A673 (cell line): ENCODE data around the gene SUMO1. TPM values are rescaled to one million over a fixed set of nuclear protein-coding genes. Genes with fewer than 3 reads are reported as not detected.
A peak's percentile ranks its signal among the peaks of the same experiment; 100 is the strongest.

Experiments
- BruUV-seq: library from RNA; stranded (reverse); fragments of 400-500 nt; replicated peaks from 2 replicates; lab custom pipeline; 2021; lab: Mats Ljungman, UMichigan
- CTCF ChIA-PET: fragments of 300-600 bp; sonication (Branson Sonifier 250); formaldehyde crosslinking; loops from one replicate; lab custom pipeline; 2022; ENCODE audit warnings: antibody characterized with exemption; lab: Charles Lee
- POLR2A ChIA-PET: fragments of 300-600 bp; sonication (Branson Sonifier 250); formaldehyde crosslinking; loops from one replicate; lab custom pipeline; 2022; ENCODE audit warnings: antibody characterized with exemption; ENCODE audit not compliant: low non-redundant PET; lab: Charles Lee
- DNase-seq: peaks from one replicate; pipeline ENCODE4 v3.0.0-alpha.2; 2015; ENCODE audit warnings: low spot score
- H3K27ac ChIP-seq: fragments of 200-600 bp; sonication (generic); 2 replicates; pipeline ENCODE4 v1.5.1; 2016; ENCODE audit warnings: mixed run types, low read depth, mild to moderate bottlenecking, mixed read lengths, antibody characterized with exemption, low read length; ENCODE audit not compliant: poor library complexity, severe bottlenecking
- H3K27me3 ChIP-seq: fragments of 200-600 bp; sonication (generic); replicated peaks from 2 replicates; pipeline ENCODE4 v1.6.1; 2017; ENCODE audit warnings: mixed run types, low read depth, mild to moderate bottlenecking, mixed read lengths, antibody characterized with exemption, low read length; ENCODE audit not compliant: insufficient read depth, poor library complexity
- H3K36me3 ChIP-seq: fragments of 200-600 bp; sonication (generic); 2 replicates; pipeline ENCODE4 v1.6.1; 2016; ENCODE audit warnings: mixed run types, mild to moderate bottlenecking, mixed read lengths, antibody characterized with exemption, low read length; ENCODE audit not compliant: insufficient read depth, poor library complexity, severe bottlenecking
- H3K4me1 ChIP-seq: fragments of 200-600 bp; sonication (generic); 2 replicates; pipeline ENCODE4 v1.6.1; 2017; ENCODE audit warnings: mixed run types, mild to moderate bottlenecking, mixed read lengths, antibody characterized with exemption, low read length; ENCODE audit not compliant: insufficient read depth, poor library complexity, severe bottlenecking
- H3K4me3 ChIP-seq: fragments of 200-600 bp; sonication (generic); 2 replicates; pipeline ENCODE4 v1.5.1; 2016; ENCODE audit warnings: low read depth, mixed run types, mild to moderate bottlenecking, mixed read lengths, low read length; ENCODE audit not compliant: poor library complexity, severe bottlenecking
- H3K9me3 ChIP-seq: fragments of 200-600 bp; sonication (generic); 2 replicates; pipeline ENCODE4 v1.6.1; 2016; ENCODE audit warnings: mixed run types, low read depth, mild to moderate bottlenecking, mixed read lengths, antibody characterized with exemption, low read length; ENCODE audit not compliant: poor library complexity, severe bottlenecking
- EZH2 ChIP-seq: fragments of 200-600 bp; sonication (generic); IDR thresholded peaks from 2 replicates; pipeline ENCODE4 v1.6.1; 2017; ENCODE audit warnings: borderline replicate concordance, low read depth, mild to moderate bottlenecking, mixed read lengths, antibody characterized with exemption, low read length; ENCODE audit not compliant: poor library complexity, severe bottlenecking
- intact Hi-C: fragments of 100-400 bp; cut with micrococcal nuclease; formaldehyde crosslinking; loops from one replicate; pipeline ENCODE4 v1.10.0; 2022; ENCODE audit not compliant: unreplicated experiment
- total RNA-seq: library from RNA; stranded (reverse); gene quantifications from 2 replicates; pipeline ENCODE4 v1.2.3, GENCODE V29; 2021
- TF ChIP-seq, protein P1 (sequence below): fragments of 300-800, 200-600 bp; sonication (generic); conservative IDR thresholded peaks from 2 replicates; pipeline ENCODE4 v1.5.1; 2017; ENCODE audit warnings: low read depth, mild to moderate bottlenecking, antibody characterized with exemption, low read length, moderate library complexity, mixed read lengths

The SUMO1 gene
- total RNA-seq, 1 experiment from 2014 or later, result 166 TPM

DNA sequence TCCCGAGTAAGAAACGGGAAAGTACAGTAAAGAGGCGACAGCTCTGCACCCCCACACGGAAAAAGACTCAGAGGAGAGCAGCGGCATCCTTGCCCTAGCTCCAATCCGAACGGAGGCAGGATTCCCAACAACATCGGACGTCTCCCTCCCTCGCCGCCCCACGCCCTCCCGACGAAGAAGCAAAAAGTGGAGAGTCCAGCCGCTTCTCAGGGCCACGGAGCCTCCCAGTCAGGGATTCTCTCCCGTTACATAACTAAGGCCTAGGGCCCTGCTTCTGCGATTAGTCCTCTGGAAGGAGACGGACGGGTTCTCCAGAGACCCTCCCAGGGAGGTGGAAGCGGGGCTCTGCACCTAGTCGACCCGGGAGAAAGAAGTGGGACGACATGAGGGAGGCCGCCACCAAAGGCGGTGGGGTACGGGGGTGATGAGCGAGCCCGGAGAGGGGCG, 587 bp downstream of the SUMO1 start:
- no peaks in the 10 kb centered on the region for H3K36me3 ChIP-seq
- H3K4me1 ChIP-seq, result peaks cover 3% of the 10 kb centered on the region
- H3K27ac ChIP-seq, result peak overlapping the region; percentile 88
- no peaks in the 10 kb centered on the region for H3K9me3 ChIP-seq
- peak; percentile 61 for DNase-seq
- intact Hi-C loops, result no loop called here
- CTCF ChIA-PET, result interaction anchor here (0.6 kb wide), 1 partner anchor 400 kb away, joined by 5 read pairs; no protein-coding TSS in a partner anchor
- BruUV-seq, result no TSS peak
- no peak for TF ChIP-seq EZH2
- TF ChIP-seq, protein P1, sequence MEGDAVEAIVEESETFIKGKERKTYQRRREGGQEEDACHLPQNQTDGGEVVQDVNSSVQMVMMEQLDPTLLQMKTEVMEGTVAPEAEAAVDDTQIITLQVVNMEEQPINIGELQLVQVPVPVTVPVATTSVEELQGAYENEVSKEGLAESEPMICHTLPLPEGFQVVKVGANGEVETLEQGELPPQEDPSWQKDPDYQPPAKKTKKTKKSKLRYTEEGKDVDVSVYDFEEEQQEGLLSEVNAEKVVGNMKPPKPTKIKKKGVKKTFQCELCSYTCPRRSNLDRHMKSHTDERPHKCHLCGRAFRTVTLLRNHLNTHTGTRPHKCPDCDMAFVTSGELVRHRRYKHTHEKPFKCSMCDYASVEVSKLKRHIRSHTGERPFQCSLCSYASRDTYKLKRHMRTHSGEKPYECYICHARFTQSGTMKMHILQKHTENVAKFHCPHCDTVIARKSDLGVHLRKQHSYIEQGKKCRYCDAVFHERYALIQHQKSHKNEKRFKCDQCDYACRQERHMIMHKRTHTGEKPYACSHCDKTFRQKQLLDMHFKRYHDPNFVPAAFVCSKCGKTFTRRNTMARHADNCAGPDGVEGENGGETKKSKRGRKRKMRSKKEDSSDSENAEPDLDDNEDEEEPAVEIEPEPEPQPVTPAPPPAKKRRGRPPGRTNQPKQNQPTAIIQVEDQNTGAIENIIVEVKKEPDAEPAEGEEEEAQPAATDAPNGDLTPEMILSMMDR, result no peak
- no peaks in the 10 kb centered on the region for H3K27me3 ChIP-seq
- POLR2A ChIA-PET, result no interaction called here
- H3K4me3 ChIP-seq, result peak overlapping the region; percentile 89

DNA sequence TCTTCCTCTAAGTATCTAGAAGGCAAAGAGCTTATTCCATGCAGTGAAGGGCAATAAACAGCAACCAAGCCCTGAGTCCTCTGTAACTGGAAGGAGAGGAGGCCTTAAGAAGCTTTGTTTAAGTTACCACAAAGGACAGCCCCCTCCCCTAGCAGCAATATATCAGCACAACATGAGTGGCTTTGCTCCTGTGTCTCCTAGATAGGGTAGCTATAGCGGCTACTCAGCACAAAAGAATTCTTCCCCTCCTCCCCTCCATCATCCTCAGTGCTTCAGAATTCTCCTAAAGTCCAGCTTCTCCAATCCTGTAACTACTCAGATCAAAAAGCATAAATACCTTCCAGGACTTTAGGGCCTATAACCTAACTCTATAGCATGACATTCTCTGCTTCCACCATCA, 16.5 kb downstream of the SUMO1 start:
- BruUV-seq, result no TSS peak

DNA sequence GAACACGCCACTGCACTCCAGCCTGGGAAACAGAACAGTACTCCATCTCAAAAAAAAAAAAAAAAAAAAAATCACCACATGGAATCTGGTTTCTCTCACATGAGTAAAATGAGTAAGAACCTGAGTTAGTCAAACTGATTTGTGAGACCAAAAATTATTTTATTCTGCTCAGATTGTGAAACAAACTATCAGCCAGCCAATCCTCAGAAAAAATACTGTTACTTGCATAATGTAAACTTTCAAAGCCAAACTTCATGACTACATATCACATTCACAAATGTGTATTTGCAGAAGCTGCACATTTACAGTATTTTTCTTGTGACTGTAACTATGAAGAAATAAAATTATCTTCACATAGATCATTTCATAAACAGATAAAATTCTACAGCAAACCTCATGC, 23.2 kb downstream of the SUMO1 start:
- no peak for DNase-seq
- BruUV-seq, result no TSS peak
- intact Hi-C loops, result no loop called here
- no peaks in the 10 kb centered on the region for H3K27me3 ChIP-seq
- no peaks in the 10 kb centered on the region for H3K4me1 ChIP-seq
- H3K4me3 ChIP-seq, result no peak overlapping the region
- no peak for TF ChIP-seq EZH2
- TF ChIP-seq, protein P1, result no peak
- H3K27ac ChIP-seq, result no peak overlapping the region
- ChIA-PET CTCF (no interaction called here), POLR2A (no interaction called here)
- peaks cover 28% of the 10 kb centered on the region for H3K36me3 ChIP-seq
- H3K9me3 ChIP-seq, result no peaks in the 10 kb centered on the region

More for the DNA sequence above, 16.5 kb downstream of the SUMO1 start:
- ChIA-PET POLR2A (no interaction called here), CTCF (no interaction called here)
- no peaks in the 10 kb centered on the region for H3K4me1 ChIP-seq
- DNase-seq, result no peak
- intact Hi-C loops, result no loop called here
- TF ChIP-seq, protein P1, result no peak
- TF ChIP-seq EZH2, result no peak
- H3K4me3 ChIP-seq, result no peak overlapping the region
- no peaks in the 10 kb centered on the region for H3K9me3 ChIP-seq
- H3K36me3 ChIP-seq, result peaks cover 3% of the 10 kb centered on the region
- H3K27me3 ChIP-seq, result no peaks in the 10 kb centered on the region
- H3K27ac ChIP-seq, result no peak overlapping the region
